ENCODE results near the gene STXBP5. TPM values are rescaled to one million over a fixed set of nuclear protein-coding genes. Genes with fewer than 3 reads are reported as not detected.

Gene STXBP5
- total RNA-seq, 2 donors from 2014 or later = 45.8 to 52.3 TPM

DNA sequence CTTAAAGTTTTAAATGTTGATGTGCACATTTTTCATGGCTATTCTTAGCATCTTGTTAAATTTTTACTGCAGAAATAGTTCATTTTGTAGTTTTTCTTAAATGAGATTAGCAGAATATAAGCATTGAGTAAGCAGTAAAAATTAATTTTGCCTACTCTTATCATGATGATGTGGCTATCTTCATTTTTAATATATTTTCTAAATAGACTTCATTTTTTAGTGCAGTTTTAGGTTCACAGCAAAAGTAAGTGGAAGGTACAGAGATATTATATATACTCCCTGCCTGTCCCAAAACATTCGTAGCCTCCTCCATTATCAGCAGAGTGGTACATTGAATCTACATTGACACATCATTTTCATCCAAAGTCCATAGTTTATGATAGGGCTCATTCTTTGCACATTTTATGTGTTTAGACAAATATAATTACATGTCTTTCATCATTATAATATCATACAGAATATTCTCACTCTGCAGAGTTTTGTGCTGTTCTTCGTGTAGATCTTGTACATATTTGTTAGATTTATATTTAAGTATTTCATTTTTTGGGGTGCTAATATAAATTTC, 13.7 kb downstream of the STXBP5 start:
- H3K27ac ChIP-seq = no peak overlapping the region
- H3K36me3 ChIP-seq = no peaks in the 10 kb centered on the region
- H3K4me1 ChIP-seq = no peaks in the 10 kb centered on the region
- DNase-seq = no peak
- TF ChIP-seq, protein P1, sequence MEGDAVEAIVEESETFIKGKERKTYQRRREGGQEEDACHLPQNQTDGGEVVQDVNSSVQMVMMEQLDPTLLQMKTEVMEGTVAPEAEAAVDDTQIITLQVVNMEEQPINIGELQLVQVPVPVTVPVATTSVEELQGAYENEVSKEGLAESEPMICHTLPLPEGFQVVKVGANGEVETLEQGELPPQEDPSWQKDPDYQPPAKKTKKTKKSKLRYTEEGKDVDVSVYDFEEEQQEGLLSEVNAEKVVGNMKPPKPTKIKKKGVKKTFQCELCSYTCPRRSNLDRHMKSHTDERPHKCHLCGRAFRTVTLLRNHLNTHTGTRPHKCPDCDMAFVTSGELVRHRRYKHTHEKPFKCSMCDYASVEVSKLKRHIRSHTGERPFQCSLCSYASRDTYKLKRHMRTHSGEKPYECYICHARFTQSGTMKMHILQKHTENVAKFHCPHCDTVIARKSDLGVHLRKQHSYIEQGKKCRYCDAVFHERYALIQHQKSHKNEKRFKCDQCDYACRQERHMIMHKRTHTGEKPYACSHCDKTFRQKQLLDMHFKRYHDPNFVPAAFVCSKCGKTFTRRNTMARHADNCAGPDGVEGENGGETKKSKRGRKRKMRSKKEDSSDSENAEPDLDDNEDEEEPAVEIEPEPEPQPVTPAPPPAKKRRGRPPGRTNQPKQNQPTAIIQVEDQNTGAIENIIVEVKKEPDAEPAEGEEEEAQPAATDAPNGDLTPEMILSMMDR (IDR thresholded peaks at IDR 0.05) = no peak
- H3K9ac ChIP-seq (ENCODE audit: low read depth in 2 of 2, low read length in 2 of 2) = no peak overlapping the region
- intact Hi-C loops (cut with DNase I) = no loop called here
- H3K27me3 ChIP-seq = no peaks in the 10 kb centered on the region
- H3K9me3 ChIP-seq = no peaks in the 10 kb centered on the region
- no peak overlapping the region for H3K4me3 ChIP-seq

DNA sequence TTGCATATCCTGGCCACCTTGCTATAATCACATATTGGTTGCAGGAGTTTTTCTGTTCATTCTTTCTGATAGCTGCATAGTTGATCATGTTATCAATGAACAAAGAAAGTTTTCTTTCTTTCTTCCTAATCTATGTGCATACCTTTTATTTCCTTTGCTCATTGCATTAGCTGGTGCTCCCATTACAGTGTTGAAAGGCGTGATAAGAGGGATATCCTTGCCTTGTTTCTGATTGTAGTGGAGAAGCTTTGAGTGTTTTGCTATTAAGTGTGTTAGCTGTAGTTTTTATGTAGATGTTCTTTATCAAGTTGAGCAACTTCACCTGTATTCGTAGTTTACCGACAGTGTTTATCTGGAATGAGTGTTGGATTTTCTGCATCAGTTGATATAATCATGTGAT, 14.6 kb downstream of the STXBP5 start:
- Histone ChIP-seq H3K4me1 (no peaks in the 10 kb centered on the region), H3K36me3 (no peaks in the 10 kb centered on the region), H3K27ac (no peak overlapping the region), H3K4me3 (no peak overlapping the region), H3K9ac (ENCODE audit: low read depth in 2 of 2, low read length in 2 of 2) (no peak overlapping the region), H3K9me3 (no peaks in the 10 kb centered on the region), H3K27me3 (no peaks in the 10 kb centered on the region)
- TF ChIP-seq, protein P1 (IDR thresholded peaks at IDR 0.05) = no peak
- DNase-seq = no peak
- intact Hi-C loops (cut with DNase I) = no loop called here

DNA sequence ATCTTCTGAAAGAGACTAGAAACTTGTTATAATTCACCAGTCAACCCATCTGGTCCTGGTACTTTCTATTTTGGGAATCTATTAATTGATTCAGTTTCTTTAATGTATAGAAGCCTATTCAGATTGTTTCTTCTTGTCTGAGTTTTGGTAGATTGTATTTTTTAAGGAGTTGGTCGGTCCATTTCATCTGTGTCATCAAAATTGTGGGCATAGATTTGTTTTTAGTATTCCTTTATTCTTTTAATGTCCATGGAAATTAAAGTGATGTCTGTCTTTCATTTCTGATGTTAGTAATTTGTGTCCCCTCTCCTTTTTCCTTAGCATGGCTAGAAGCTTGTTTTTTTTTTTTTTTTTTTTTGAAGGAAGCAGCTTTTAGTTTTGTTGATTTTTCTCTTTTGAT, 15.2 kb downstream of the STXBP5 start:
- TF ChIP-seq, protein P1 (IDR thresholded peaks at IDR 0.05) = no peak
- H3K9ac ChIP-seq (ENCODE audit: low read depth in 2 of 2, low read length in 2 of 2) = no peak overlapping the region
- intact Hi-C loops (cut with DNase I) = no loop called here
- H3K4me1 ChIP-seq = no peaks in the 10 kb centered on the region
- H3K27ac ChIP-seq = no peak overlapping the region
- no peak overlapping the region for H3K4me3 ChIP-seq
- no peaks in the 10 kb centered on the region for H3K27me3 ChIP-seq
- H3K9me3 ChIP-seq = no peaks in the 10 kb centered on the region
- DNase-seq = no peak
- no peaks in the 10 kb centered on the region for H3K36me3 ChIP-seq

DNA sequence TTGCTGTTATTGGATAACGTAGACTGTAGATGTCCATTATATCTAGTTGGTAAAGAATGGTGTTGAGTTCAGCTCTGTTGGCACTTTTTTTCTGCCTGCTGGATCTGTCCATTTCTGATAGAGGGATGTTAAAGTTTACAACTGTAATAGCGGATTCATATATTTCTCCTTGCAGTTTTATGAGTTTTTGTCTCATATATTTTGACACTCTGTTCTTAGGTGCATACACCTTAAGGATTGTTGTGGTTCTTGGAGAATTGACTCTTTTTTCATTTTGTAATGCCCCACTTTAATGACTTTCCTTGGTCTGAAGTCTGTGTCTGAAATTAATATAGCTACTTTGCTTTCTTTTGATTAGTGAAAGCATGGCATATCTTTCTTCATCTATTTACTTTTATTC, 16.1 kb downstream of the STXBP5 start:
- no peaks in the 10 kb centered on the region for H3K27me3 ChIP-seq
- TF ChIP-seq, protein P1 (IDR thresholded peaks at IDR 0.05) = no peak
- H3K27ac ChIP-seq = no peak overlapping the region
- no peaks in the 10 kb centered on the region for H3K4me1 ChIP-seq
- no peak overlapping the region for H3K9ac ChIP-seq (ENCODE audit: low read depth in 2 of 2, low read length in 2 of 2)
- H3K9me3 ChIP-seq = no peaks in the 10 kb centered on the region
- intact Hi-C loops (cut with DNase I) = no loop called here
- H3K36me3 ChIP-seq = no peaks in the 10 kb centered on the region
- no peak for DNase-seq
- no peak overlapping the region for H3K4me3 ChIP-seq

DNA sequence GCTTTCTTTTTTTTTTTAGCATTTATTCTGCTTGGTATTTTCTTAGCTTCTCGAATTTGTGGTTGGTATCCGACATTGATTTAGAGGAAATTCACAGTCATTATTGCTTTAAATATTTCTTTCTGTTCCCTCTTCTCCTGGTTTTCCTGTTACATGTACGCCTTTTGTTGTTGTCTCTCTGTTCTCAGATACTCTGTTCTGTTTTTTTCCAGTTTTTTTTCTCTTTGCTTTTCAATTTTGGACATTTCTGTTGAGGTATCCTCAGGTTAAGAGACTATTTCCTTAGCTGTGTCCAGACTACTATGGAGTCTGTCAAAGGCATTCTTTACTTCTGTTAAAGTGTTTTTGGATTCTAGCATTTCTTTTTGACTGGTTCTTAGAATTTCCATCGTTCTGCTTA, 17.5 kb downstream of the STXBP5 start:
- intact Hi-C loops (cut with DNase I) = no loop called here
- Histone ChIP-seq H3K4me3 (no peak overlapping the region), H3K27me3 (no peaks in the 10 kb centered on the region), H3K9ac (ENCODE audit: low read depth in 2 of 2, low read length in 2 of 2) (no peak overlapping the region), H3K9me3 (no peaks in the 10 kb centered on the region), H3K36me3 (no peaks in the 10 kb centered on the region), H3K27ac (no peak overlapping the region), H3K4me1 (no peaks in the 10 kb centered on the region)
- TF ChIP-seq, protein P1 (IDR thresholded peaks at IDR 0.05) = no peak
- DNase-seq = no peak

Data from colonic mucosa (tissue), 4 donors.